ENCODE measurements around the gene LCORL.

The LCORL gene

DNA sequence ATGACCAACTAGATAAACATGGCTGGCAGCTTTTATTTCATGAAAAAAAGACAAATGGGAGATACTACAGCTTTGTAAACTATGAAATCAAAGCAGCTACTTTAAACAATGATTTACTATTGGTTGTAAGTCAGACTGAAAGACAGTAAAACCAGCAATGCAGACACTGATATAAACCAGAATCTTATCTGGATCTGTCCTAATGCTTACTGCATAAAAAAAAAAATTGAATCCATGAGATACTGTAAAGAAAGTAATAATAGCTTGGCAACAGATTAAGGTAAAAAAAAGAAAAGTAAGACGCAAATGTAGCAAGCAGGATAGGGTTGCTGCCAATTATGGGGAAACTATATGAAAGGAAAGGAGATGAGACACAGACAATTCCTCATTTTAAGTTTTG, 7.3 kb downstream of the LCORL start:
- H3K4me2 ChIP-seq (ENCODE audit: low read depth, low read length): no peak overlapping the region
- H3K9me3 ChIP-seq (replicated peaks; ENCODE audit: insufficient read depth, low read length): no peaks in the 10 kb centered on the region
- TF ChIP-seq, protein P1, sequence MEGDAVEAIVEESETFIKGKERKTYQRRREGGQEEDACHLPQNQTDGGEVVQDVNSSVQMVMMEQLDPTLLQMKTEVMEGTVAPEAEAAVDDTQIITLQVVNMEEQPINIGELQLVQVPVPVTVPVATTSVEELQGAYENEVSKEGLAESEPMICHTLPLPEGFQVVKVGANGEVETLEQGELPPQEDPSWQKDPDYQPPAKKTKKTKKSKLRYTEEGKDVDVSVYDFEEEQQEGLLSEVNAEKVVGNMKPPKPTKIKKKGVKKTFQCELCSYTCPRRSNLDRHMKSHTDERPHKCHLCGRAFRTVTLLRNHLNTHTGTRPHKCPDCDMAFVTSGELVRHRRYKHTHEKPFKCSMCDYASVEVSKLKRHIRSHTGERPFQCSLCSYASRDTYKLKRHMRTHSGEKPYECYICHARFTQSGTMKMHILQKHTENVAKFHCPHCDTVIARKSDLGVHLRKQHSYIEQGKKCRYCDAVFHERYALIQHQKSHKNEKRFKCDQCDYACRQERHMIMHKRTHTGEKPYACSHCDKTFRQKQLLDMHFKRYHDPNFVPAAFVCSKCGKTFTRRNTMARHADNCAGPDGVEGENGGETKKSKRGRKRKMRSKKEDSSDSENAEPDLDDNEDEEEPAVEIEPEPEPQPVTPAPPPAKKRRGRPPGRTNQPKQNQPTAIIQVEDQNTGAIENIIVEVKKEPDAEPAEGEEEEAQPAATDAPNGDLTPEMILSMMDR (IDR thresholded peaks at IDR 0.05; ENCODE audit: low read length): no peak
- TF ChIP-seq EZH2 (optimal IDR thresholded peaks at IDR 0.05; ENCODE audit: low read depth, low read length): no peak
- TF ChIP-seq EZH2phosphoT487 (IDR thresholded peaks at IDR 0.05; ENCODE audit: low read length): no peak
- H3K27me3 ChIP-seq (replicated peaks; ENCODE audit: insufficient read depth, low read length): no peaks in the 10 kb centered on the region
- peaks cover 99% of the 10 kb centered on the region for H3K79me2 ChIP-seq (ENCODE audit: low read length)
- no peaks in the 10 kb centered on the region for H3K36me3 ChIP-seq (replicated peaks; ENCODE audit: insufficient read depth, low read length)
- H2AFZ ChIP-seq (ENCODE audit: low read length): no peak overlapping the region
- H4K20me1 ChIP-seq (ENCODE audit: insufficient read depth, low read length): peaks cover 45% of the 10 kb centered on the region
- DNase-seq: no peak
- peaks cover 13% of the 10 kb centered on the region; the same call in 1 of the 2 replicates for H3K4me1 ChIP-seq (ENCODE audit: low read length)
- H3K9me2 ChIP-seq (replicated peaks; ENCODE audit: insufficient read depth, low read length): no peaks in the 10 kb centered on the region
- no peak overlapping the region for H3K9ac ChIP-seq (ENCODE audit: low read length)
- no peak overlapping the region for H3K4me3 ChIP-seq (ENCODE audit: low read length)
- no peaks in the 10 kb centered on the region for H3F3A ChIP-seq (ENCODE audit: insufficient read depth, low read length)
- H3K27ac ChIP-seq (ENCODE audit: low read length): no peak overlapping the region

DNA sequence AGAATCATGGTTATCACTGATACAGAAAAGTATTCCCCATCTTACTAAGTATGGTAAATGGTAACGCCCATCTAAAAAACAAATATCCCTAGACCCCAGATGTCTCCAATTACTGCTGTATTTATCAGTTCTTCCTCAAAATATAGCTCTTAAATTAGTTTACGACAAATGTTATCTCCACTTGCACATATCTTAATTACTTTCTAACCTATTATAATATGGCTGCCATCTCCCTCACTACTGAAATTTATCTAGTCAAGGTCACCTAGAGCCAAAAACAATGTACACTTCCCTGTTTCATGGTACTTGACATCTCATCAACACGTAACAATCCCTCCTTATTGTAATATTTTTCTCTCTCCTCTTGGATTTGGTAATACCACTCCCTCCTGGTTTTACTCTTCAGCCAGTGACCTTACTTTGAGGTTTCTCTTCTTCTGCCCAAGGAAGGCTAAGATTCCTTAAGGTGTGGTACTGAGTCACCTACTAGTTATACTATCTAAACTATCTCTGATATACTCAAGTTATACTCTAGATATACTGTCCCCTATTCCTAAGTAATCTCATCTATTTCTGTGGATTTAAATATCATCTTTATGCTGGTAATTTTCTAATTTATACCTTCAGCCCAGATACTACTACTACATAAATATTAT, 8.6 kb downstream of the LCORL start:
- no peak overlapping the region for H3K27ac ChIP-seq (ENCODE audit: low read length)
- H3K4me1 ChIP-seq (ENCODE audit: low read length): peaks cover 10% of the 10 kb centered on the region; the same call in 1 of the 2 replicates
- peaks cover 99% of the 10 kb centered on the region for H3K79me2 ChIP-seq (ENCODE audit: low read length)
- no peak overlapping the region for H3K4me3 ChIP-seq (ENCODE audit: low read length)
- TF ChIP-seq, protein P1 (IDR thresholded peaks at IDR 0.05; ENCODE audit: low read length): no peak
- TF ChIP-seq EZH2phosphoT487 (IDR thresholded peaks at IDR 0.05; ENCODE audit: low read length) (no peak), EZH2 (optimal IDR thresholded peaks at IDR 0.05; ENCODE audit: low read depth, low read length) (no peak)
- no peaks in the 10 kb centered on the region for H3K36me3 ChIP-seq (replicated peaks; ENCODE audit: insufficient read depth, low read length)
- peaks cover 40% of the 10 kb centered on the region for H4K20me1 ChIP-seq (ENCODE audit: insufficient read depth, low read length)
- no peaks in the 10 kb centered on the region for H3K9me3 ChIP-seq (replicated peaks; ENCODE audit: insufficient read depth, low read length)
- no peak overlapping the region for H2AFZ ChIP-seq (ENCODE audit: low read length)
- H3K9me2 ChIP-seq (replicated peaks; ENCODE audit: insufficient read depth, low read length): no peaks in the 10 kb centered on the region
- no peak overlapping the region for H3K4me2 ChIP-seq (ENCODE audit: low read depth, low read length)
- H3F3A ChIP-seq (ENCODE audit: insufficient read depth, low read length): no peaks in the 10 kb centered on the region
- H3K27me3 ChIP-seq (replicated peaks; ENCODE audit: insufficient read depth, low read length): no peaks in the 10 kb centered on the region
- no peak overlapping the region for H3K9ac ChIP-seq (ENCODE audit: low read length)
- no peak for DNase-seq

DNA sequence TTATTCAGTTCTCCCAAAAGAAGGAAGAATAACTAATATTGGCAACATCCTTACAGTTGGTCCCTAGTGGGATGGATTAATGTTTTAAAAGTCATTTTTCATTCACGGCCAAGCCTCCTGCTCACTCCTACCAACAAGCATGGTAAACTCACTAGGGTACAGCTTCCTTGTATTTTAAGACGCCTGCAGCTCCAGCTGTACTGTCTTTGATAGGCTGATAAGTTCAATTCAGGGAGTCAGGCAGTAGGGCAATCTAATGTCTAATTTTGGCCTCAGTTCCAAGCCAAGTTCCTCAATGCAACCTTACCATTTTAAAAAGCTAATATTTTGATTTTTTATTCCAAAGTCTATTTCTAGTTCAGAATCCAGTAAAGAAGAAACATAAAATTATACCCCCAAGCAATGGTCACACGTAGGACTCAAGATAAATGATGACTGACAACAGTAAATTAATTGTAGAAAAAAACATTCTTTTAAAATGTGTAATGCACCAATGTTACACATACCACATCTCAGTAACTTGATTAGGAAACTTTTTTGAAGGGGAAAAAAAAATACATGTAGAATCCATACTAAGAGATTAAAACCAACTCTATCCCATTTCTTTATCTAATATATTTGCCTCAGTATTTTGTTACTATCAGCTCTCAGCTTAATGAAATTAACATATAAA, 9.3 kb downstream of the LCORL start:
- Histone ChIP-seq H3K9me2 (replicated peaks; ENCODE audit: insufficient read depth, low read length) (no peaks in the 10 kb centered on the region), H3K4me2 (ENCODE audit: low read depth, low read length) (no peak overlapping the region), H3K9ac (ENCODE audit: low read length) (no peak overlapping the region), H3F3A (ENCODE audit: insufficient read depth, low read length) (no peaks in the 10 kb centered on the region), H2AFZ (ENCODE audit: low read length) (no peak overlapping the region), H4K20me1 (ENCODE audit: insufficient read depth, low read length) (peaks cover 38% of the 10 kb centered on the region), H3K79me2 (ENCODE audit: low read length) (peaks cover 99% of the 10 kb centered on the region), H3K4me3 (ENCODE audit: low read length) (no peak overlapping the region), H3K27me3 (replicated peaks; ENCODE audit: insufficient read depth, low read length) (no peaks in the 10 kb centered on the region), H3K36me3 (replicated peaks; ENCODE audit: insufficient read depth, low read length) (no peaks in the 10 kb centered on the region), H3K4me1 (ENCODE audit: low read length) (peaks cover 10% of the 10 kb centered on the region; the same call in 1 of the 2 replicates), H3K9me3 (replicated peaks; ENCODE audit: insufficient read depth, low read length) (no peaks in the 10 kb centered on the region), H3K27ac (ENCODE audit: low read length) (no peak overlapping the region)
- no peak for TF ChIP-seq EZH2phosphoT487 (IDR thresholded peaks at IDR 0.05; ENCODE audit: low read length)
- TF ChIP-seq, protein P1 (IDR thresholded peaks at IDR 0.05; ENCODE audit: low read length): no peak
- TF ChIP-seq EZH2 (optimal IDR thresholded peaks at IDR 0.05; ENCODE audit: low read depth, low read length): no peak
- no peak for DNase-seq

Measured in MM.1S (cell line).